Cardiac muscle cell (in vitro differentiated cells and primary cell): Measurements from ENCODE around the gene LOC101059915.
A peak's percentile ranks its signal among the peaks of the same experiment; 100 is the strongest.

ENCODE experiments used
- DNase-seq, 2 donors: peaks; one replicate each; pipeline versions ENCODE4 v3.0.0 to v3.0.0-alpha.2; 2010 to 2017; ENCODE audit warnings: low read depth in 1 of 2, low spot score in 1 of 2
- H3K27ac ChIP-seq: fragments of 200-600 bp; sonication (generic); 2 replicates; pipeline ENCODE4 v1.5.1; 2016
- H3K27me3 ChIP-seq: fragments of 200-600 bp; sonication (generic); 2 replicates; pipeline ENCODE4 v1.6.0; 2016; ENCODE audit warnings: control low read depth
- H3K36me3 ChIP-seq: fragments of 200-600 bp; sonication (generic); 2 replicates; pipeline ENCODE4 v1.5.1; 2016; ENCODE audit warnings: control low read depth
- H3K4me1 ChIP-seq: fragments of 200-600 bp; sonication (generic); 2 replicates; pipeline ENCODE4 v1.8.1; 2017; ENCODE audit warnings: low read depth, mild to moderate bottlenecking, mixed run types
- H3K4me3 ChIP-seq: fragments of 200-600 bp; sonication (generic); 2 replicates; pipeline ENCODE4 v1.5.1; 2016; ENCODE audit warnings: mild to moderate bottlenecking
- H3K9me3 ChIP-seq: fragments of 200-600 bp; sonication (generic); 2 replicates; pipeline ENCODE4 v1.5.1; 2017; ENCODE audit warnings: low read depth, mild to moderate bottlenecking, control low read depth
- CTCF ChIP-seq: IDR thresholded peaks from 2 replicates; pipeline ENCODE4 v1.5.1; 2012; ENCODE audit warnings: low read depth, mild to moderate bottlenecking, low read length

LOC101059915 gene

GRCh38 chrX:71619986-71620385 lies 47.4 kb upstream of the LOC101059915 start:
- Histone ChIP-seq H3K4me3 (no peak overlapping the region), H3K36me3 (no peaks in the 10 kb centered on the region), H3K27me3 (no peaks in the 10 kb centered on the region), H3K27ac (no peak overlapping the region), H3K4me1 (no peaks in the 10 kb centered on the region), H3K9me3 (no peaks in the 10 kb centered on the region)
- no peak for TF ChIP-seq CTCF
- no peak for DNase-seq

- DNase-seq, result peak in 1 of 2 donors; percentile 20
- H3K9me3 ChIP-seq, result no peaks in the 10 kb centered on the region
- no peaks in the 10 kb centered on the region for H3K4me1 ChIP-seq
- no peak overlapping the region for H3K4me3 ChIP-seq
- TF ChIP-seq CTCF, result no peak
- no peaks in the 10 kb centered on the region for H3K27me3 ChIP-seq
- no peaks in the 10 kb centered on the region for H3K36me3 ChIP-seq
- no peak overlapping the region for H3K27ac ChIP-seq
Measured at GRCh38 chrX:71621603-71622002, 45.7 kb upstream of the LOC101059915 start.

GRCh38 chrX:71622032-71622575 lies 45.2 kb upstream of the LOC101059915 start:
- Histone ChIP-seq H3K4me1 (no peaks in the 10 kb centered on the region), H3K9me3 (no peaks in the 10 kb centered on the region), H3K4me3 (no peak overlapping the region), H3K36me3 (no peaks in the 10 kb centered on the region), H3K27ac (peak overlapping the region; percentile 88), H3K27me3 (no peaks in the 10 kb centered on the region)
- no peak for TF ChIP-seq CTCF
- no peak for DNase-seq

GRCh38 chrX:71622576-71623450 lies 44.5 kb upstream of the LOC101059915 start:
- no peaks in the 10 kb centered on the region for H3K36me3 ChIP-seq
- H3K27me3 ChIP-seq, result no peaks in the 10 kb centered on the region
- TF ChIP-seq CTCF, result peak; percentile 40
- no peaks in the 10 kb centered on the region for H3K9me3 ChIP-seq
- no peak overlapping the region for H3K4me3 ChIP-seq
- no peaks in the 10 kb centered on the region for H3K4me1 ChIP-seq
- peak; percentile 64 to 83 for DNase-seq
- peak overlapping the region; percentile 88 for H3K27ac ChIP-seq

- no peaks in the 10 kb centered on the region for H3K27me3 ChIP-seq
- no peak for DNase-seq
- no peak overlapping the region for H3K27ac ChIP-seq
- H3K9me3 ChIP-seq, result no peaks in the 10 kb centered on the region
- H3K36me3 ChIP-seq, result no peaks in the 10 kb centered on the region
- H3K4me3 ChIP-seq, result no peak overlapping the region
- TF ChIP-seq CTCF, result no peak
- no peaks in the 10 kb centered on the region for H3K4me1 ChIP-seq
Measured at GRCh38 chrX:71623714-71624113, 43.6 kb upstream of the LOC101059915 start.
